ENCODE measurements around the gene CPO.
A peak's percentile ranks its signal among the peaks of the same experiment; 100 is the strongest.
"Not testable (repeated sequence)": the region's sequence is repeated elsewhere in the genome, so short reads cannot be mapped to it uniquely, and the experiment has no call there.

CPO gene, protein sequence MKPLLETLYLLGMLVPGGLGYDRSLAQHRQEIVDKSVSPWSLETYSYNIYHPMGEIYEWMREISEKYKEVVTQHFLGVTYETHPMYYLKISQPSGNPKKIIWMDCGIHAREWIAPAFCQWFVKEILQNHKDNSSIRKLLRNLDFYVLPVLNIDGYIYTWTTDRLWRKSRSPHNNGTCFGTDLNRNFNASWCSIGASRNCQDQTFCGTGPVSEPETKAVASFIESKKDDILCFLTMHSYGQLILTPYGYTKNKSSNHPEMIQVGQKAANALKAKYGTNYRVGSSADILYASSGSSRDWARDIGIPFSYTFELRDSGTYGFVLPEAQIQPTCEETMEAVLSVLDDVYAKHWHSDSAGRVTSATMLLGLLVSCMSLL

DNA sequence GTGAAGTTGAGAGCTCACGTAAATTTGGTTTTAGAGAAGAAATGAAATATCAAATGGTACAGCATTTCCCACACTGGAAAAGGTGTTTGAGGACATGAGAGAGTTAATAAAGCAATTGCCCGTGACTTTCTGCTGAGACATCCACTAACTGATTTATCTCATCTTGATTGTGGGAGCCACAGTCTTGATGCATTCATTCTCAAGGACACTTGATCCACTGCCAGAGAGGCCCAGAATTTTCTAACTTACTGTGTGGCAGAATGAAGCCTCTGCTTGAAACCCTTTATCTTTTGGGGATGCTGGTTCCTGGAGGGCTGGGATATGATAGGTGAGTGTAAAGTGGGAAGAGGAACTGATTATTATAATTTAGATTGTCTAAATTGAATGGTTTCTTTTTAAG is at the start of gene CPO:
Gene CPO, plus strand, starts transcription at position 179 of the 400 bp plus-strand sequence. Its CDS starts 82 bp downstream, at position 261.
- no peak for DNase-seq (ENCODE audit: low spot score)

DNA sequence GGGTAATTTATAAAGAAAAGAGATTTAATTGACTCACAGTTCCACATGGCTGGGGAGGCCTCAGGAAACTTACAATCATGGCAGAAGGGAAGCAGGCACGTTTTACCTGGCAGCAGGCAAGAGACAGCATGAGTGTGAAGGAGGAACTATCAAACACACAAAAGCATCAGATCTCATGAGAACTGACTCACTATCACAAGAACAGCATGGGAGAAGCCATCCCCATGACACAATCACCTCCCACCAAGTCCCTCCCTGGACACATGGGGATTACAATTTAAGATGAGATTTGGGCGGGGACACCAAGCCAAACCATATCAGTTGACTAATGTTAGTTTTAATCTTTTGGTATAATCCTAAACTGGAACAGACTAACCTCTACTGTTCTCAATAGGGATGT is 49.1 kb upstream of the CPO start:
- DNase-seq (ENCODE audit: low spot score): no peak

DNA sequence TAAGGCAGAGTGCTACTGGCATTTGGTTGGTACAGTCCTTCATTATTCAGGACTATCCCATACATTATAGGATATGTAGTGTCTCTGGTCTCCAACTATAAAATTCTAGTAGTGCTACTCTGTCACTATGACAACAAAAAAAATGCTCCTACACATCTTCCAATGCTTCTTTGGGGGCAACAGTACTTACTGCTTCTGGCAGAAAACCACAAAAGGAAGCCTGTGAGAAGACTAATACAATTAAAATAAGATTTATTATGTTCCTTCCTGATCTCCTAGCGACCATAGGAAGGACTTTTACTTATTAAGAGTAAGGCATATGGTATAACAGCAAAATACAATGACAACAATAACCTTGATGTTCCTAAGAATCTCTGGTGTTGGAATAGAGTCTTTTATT is 48.4 kb upstream of the CPO start:
- no peak for DNase-seq (ENCODE audit: low spot score)

GRCh38 chr2:206915121-206915520 is 24.2 kb upstream of the CPO start:
- peak; percentile 78 for DNase-seq (ENCODE audit: low spot score)

GRCh38 chr2:206918263-206918662 is 21.1 kb upstream of the CPO start:
- no peak for DNase-seq (ENCODE audit: low spot score)

DNA sequence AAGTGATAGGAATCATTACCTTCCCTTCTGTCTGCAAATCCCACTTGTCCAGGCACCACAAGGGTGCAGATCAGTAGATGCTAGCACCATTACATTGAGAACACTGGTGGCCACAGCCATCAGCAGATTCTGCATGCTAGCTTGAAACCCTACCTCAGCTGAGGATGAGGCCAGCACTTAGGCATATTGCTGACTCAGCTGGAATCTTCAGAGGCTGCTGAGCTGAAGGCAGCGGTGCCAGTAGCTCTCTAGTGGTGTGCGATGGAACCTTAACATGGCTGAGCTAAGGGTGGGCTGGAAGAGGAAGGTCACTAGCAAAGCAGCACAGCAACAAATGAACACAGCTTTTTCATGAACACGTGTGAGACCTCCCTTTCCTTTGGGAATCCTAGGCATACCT is 19.0 kb upstream of the CPO start:
- DNase-seq (ENCODE audit: low spot score): no peak

DNA sequence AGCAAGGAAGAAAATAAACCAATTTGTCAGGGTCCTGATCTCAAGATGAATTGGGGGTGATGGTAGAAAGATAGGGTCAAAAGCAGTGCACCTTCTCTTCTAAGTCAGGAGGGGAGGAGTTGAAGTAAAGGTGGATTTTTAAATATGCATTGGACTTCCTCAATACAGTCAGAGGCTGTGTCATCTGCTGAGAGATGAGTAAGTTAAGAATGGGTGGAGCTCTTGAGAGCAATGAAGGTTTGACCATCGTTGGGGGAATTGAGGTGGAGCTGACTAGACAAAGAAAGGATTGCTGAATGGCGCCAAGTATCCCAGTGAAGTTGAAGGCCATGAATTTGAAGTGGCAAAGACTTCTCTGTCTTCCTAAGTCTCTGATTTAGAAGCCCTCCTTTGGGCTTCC is 18.4 kb upstream of the CPO start:
- no peak for DNase-seq (ENCODE audit: low spot score)

DNA sequence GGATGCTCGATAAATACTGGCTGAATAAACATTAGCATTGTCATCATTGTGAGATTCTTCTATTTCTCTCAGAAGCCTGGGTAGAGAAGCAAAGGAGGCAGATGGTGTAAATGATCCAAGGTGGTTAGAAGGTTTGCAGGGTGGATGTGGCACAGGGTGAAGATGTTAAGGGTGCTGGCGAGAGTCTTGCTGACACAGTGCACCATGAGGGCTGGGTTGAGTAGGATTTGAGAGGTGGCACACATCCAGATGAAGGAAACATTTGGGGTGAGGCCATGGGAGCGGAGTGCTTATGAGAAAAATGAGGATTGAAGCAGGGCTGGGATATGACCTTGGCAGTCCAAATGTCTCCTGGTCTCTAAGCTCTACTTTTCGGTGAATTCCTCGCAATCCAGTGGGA is 17.8 kb upstream of the CPO start:
- no peak for DNase-seq (ENCODE audit: low spot score)

- DNase-seq (ENCODE audit: low spot score): no peak
Observed at GRCh38 chr2:206935991-206936842, 3.1 kb upstream of the CPO start.

GRCh38 chr2:206936843-206937230 is 2.5 kb upstream of the CPO start:
- no peak for DNase-seq (ENCODE audit: low spot score)

GRCh38 chr2:206937555-206937954 is 1.8 kb upstream of the CPO start:
- DNase-seq (ENCODE audit: low spot score): no peak

GRCh38 chr2:206940546-206940945 is 1.2 kb downstream of the CPO start:
- no peak for DNase-seq (ENCODE audit: low spot score)

- no peak for DNase-seq (ENCODE audit: low spot score)
Observed at GRCh38 chr2:206942592-206943478, 3.5 kb downstream of the CPO start.

DNA sequence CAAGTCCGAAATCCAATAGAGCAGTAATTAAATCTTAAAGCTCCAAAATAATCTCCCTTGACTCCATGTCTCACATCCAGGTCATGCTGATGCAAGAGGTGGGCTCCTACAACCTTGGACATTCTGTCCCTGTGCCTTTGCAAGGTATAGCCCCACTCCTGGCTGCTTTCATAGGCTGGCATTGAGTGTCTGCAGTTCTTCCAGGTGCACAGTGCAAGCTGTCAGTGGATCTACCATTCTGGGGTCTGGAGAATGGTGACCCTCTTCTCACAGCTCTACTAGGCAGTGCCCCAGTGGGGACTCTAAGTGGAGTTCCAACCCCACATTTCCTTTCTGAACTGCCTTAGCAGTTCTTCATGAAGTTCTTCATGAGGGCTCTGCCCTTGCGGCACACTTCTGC is 14.1 kb downstream of the CPO start:
- DNase-seq (ENCODE audit: low spot score): not testable (repeated sequence)

DNA sequence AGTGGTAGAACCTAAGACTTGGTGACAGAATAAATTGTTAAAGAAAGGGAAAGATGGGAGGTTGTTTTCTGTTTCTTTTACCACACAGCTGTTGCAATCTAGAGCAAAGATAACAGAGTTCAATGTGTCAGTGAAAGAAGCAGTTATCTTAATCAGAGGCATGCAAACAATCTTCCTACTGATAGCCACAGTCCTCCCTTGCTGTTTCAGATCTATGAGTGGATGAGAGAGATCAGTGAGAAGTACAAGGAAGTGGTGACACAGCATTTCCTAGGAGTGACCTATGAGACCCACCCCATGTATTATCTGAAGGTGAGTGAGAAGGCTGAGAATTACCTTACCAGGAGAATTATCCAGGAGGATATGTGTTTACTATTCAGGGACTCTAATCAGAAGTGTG is 15.9 kb downstream of the CPO start:
- DNase-seq (ENCODE audit: low spot score): no peak

DNA sequence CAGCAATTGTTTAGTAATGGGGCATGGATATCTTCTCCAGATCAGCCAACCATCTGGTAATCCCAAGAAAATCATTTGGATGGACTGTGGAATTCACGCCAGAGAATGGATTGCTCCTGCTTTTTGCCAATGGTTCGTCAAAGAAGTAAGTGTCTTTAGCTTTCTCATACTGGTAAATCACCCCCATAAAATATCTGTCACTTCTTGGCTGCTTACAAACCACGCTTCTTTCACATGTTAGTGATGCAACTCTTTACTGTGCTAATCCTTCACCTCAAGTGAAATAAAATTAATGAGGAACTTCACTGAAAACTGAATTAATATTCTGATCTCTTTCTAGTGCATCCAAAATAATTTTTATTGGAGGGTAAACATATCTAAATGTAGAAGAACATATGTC is 18.9 kb downstream of the CPO start:
- DNase-seq (ENCODE audit: low spot score): no peak

- DNase-seq (ENCODE audit: low spot score): no peak
Observed at GRCh38 chr2:206962966-206963365, 23.6 kb downstream of the CPO start.

GRCh38 chr2:206968134-206969086 is 29.1 kb downstream of the CPO start:
- no peak for DNase-seq (ENCODE audit: low spot score)

DNA sequence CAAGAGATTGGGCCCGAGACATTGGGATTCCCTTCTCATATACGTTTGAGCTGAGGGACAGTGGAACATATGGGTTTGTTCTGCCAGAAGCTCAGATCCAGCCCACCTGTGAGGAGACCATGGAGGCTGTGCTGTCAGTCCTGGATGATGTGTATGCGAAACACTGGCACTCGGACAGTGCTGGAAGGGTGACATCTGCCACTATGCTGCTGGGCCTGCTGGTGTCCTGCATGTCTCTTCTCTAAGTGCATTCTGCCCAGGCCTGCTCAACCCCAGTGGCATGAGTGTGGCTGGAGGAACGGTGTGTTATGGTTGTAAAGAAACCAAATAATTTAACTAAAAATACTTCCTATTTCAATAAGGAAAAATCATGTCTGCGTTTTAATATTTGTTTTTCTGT is 29.9 kb downstream of the CPO start:
- DNase-seq (ENCODE audit: low spot score): no peak

GRCh38 chr2:206970589-206971360 is 31.5 kb downstream of the CPO start:
- no peak for DNase-seq (ENCODE audit: low spot score)

Data from kidney capillary endothelial cell (primary cell).